Left renal pelvis (tissue), 4 donors: ENCODE measurements around the gene ALG1. TPM values are rescaled to one million over a fixed set of nuclear protein-coding genes. Genes with fewer than 3 reads are reported as not detected.
"Not testable (repeated sequence)": the region's sequence is repeated elsewhere in the genome, so short reads cannot be mapped to it uniquely, and the experiment has no call there.

Experiments
- DNase-seq, 4 donors: peaks; one replicate each; pipeline ENCODE4 v3.0.0-alpha.2; 2013; ENCODE audit warnings: low read depth in 4 of 4, low spot score in 3 of 4
- polyA plus RNA-seq, 4 donors: library from polyadenylated mRNA; unstranded; fragments of 120-200 nt; gene quantifications; one replicate each; pipeline ENCODE4 v1.2.1, GENCODE V29; 2013; ENCODE audit not compliant: insufficient read length in 4 of 4

The ALG1 gene
- polyA plus RNA-seq, 4 donors, result 15.4 to 25.0 (median 22.5) TPM

DNA sequence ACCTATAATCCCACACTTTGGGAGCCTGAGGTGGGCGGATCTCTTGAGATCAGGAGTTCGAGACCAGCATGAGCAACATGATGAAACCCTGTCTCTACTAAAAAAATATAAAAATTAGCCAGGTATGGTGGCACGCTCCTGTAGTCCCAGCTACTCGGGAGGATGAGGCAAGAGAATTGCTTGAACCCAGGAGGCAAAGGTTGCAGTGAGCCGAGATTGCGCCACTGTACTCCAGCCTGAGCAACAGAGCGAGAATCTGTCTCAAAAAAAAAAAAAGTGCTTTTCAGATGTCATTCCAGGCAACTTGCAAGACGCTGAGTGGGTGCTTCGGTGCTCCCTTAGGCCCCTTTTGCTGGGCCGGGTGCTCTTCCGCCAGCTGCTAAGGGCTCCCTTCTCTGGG, 27.1 kb upstream of the ALG1 start:
- not testable (repeated sequence) for DNase-seq

- no peak for DNase-seq
Observed at GRCh38 chr16:5045499-5046115, 26.0 kb upstream of the ALG1 start.

GRCh38 chr16:5046914-5047313, 24.7 kb upstream of the ALG1 start:
- no peak for DNase-seq

GRCh38 chr16:5054876-5055865, 16.5 kb upstream of the ALG1 start:
- no peak for DNase-seq

GRCh38 chr16:5056352-5056751, 15.3 kb upstream of the ALG1 start:
- DNase-seq, result no peak

GRCh38 chr16:5058476-5058875, 13.2 kb upstream of the ALG1 start:
- no peak for DNase-seq

DNA sequence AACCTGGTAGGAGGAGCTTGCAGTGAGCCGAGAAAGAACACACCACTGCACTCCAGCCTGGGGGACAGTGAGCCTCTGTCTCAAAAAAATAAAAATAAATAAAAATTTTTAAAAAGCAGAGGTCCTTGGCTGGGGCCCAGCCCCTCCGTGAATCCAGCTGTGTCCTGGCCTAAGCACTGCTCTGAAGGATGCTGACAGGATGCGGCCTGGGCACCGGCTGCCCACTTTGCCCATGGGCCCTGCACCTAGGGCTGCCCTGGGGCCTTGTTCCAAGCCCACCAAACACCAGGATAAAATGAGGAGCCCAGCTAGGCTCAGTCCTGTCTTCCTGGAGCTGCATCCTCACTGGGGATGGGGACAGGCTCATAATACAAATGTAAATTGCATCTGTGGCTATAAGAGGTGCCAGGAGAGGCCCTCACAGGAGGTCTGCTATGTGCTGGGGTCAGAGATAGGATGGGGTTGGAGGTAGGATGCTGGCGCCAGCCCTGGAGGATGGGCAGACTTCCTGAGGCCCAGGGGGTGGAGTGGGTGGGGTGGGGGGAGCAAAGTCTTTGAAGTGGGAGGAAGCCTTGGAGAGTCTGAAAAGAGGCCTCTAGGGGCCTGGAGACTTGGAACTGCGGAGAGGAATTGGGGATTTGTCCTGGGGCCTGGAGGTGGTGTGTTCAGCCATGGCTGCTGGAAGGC, 12.1 kb upstream of the ALG1 start:
- no peak for DNase-seq

DNA sequence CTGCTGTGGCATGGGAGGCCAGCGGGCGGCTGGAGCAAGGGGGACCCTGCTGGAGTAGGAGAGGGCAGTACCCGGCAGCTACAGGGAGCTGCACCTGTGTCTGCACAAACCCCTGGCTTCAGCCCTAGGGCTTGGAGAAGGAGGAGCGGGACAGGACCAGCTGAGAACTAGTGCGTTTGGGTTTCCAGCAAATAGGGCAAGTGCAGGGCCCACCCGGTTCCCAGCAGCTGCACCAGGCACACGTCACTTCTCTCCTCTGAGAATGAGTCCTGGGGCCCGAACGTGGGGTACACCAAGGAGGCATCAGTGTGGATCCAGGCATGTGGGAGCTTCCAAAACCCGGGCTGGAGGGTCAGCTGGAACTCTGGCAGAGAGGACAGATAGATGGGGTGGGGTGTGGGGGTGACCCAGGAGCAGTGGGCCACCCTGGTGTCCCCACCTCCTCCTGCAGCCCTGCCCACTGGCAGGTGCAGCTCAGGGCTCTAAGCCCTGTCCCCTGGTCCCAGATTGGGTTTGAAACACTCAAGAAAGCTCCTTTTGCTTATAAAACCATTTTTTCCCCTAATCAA, 11.5 kb upstream of the ALG1 start:
- DNase-seq, result no peak

DNA sequence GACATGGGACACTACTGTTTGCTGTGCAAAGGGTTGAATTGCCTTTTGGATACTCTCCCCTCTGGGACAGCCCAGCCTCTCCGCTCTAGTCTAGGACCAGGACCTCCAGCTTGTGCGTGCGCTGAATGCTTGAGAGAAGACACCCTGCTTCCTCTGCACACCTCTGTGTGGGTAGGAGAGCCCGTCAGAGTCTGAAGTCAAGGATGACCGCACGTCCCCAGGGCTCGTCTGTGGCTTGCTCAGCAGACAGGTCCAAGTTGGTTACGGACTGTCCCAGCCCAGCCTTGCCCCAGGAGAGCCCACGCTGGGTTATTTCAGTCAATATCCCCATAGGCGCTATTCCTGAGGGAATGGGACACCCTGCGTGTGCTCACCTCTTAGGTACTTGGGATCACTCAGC, 9.6 kb upstream of the ALG1 start:
- no peak for DNase-seq

DNA sequence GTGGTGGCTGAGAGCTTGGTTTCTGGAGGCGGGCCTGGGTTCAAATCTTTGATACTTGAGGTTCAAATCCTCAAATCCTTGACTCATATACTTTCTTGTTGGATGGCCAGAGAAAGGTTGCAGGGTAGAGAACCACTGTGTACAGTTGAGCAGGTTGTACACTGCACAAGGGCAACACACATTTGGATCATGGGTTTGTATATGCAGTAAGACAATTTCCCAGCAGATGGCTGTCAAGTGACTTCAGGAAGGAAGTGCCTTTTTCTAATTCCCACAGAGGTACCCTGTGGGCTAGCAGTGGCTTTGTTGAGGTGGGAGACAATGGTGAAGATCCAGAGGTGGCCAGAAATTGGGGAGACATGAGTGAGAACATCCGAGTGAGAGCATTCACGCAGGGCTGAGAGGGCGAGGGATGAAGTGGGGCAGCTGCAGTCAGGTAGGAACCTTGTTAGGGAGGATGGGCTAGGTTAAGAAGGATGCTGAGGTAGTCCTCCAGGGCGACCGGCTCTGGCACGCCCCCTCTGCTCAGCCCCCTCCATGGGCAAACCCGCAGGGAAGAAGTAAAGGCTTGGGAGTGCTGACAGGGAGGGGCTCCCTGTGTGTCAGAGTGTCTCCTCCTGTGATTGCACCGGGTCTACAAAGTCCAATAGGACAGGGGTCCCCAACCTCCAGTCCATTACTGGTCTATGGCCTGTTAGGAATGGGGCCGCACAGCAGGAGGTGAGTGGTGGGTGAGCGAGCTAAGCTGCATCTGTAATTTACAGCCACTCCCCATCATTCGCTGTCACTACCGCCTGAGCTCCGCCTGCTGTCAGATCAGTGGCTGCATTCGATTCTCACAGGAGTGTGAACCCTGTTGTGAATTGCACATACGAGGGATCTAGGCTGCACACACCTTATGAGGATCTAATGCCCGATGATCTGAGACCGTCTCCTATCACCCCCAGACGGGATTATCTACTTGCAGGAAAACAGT, 8.6 kb upstream of the ALG1 start:
- DNase-seq, result no peak

DNA sequence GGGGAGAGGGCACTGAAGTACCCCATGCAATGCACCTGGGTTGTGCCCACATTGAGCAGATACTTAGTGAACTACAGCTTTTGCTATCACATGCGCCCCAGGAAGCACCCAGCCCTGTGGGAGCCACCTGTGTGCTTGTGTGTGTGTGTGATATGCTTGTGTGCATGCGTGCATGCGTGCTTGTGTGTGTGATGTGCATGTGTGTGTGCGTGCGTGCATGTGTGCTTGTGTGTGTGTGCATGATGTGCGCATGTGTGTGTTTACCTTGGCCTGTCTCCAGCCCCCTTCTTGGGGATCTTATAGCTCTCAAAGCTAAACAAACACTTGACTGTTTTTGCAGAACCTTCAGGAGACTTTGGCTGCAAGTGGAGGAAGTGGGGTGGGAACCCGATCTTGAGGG, 6.7 kb upstream of the ALG1 start:
- DNase-seq, result no peak

- DNase-seq, result no peak
Observed at GRCh38 chr16:5065326-5065725, 6.3 kb upstream of the ALG1 start.

DNA sequence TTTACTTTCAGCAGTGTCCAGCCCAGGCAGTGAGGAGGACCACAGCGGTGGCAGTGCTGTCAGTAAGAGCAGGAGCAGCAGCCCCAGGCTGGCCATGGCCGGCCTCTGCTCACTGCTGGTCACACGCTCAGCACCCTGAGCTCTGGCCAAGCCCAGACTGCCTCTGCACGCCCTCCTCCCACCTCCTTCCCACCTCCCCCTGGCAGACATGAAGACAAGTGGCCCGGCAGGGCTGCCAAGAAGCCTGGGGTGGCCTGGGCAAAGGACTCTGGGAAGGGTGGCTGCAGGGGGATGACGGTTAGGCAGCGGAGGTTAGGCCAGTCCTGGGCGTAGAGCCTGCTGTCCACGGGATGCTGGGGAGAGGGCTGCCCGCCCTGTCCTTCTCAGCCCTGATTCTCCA, 5.8 kb upstream of the ALG1 start, which contains the start of gene C16orf89:
C16orf89 (minus strand) TSS at position 144 of the 400 bp plus-strand sequence; CDS start at position 96, 48 bp downstream.
- no peak for DNase-seq

DNA sequence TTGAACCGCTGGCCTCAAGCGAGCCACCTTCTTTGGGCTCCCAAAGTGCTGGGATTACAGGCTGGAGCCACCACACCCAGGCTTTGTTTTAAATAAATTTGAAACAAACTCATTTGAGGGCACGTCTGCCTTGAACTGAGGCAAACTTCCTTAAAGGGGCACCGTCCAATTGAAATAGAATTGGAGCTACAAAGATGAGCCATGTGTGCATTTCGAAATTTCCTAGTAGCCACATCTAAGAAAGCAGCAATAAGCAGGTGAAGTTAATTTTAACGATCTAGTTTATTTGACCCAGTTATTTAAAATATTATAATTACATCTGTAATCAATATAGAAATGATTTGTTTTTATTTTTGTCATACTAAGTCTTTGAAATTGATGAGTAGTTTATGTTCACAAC, 5.1 kb upstream of the ALG1 start:
- no peak for DNase-seq

DNA sequence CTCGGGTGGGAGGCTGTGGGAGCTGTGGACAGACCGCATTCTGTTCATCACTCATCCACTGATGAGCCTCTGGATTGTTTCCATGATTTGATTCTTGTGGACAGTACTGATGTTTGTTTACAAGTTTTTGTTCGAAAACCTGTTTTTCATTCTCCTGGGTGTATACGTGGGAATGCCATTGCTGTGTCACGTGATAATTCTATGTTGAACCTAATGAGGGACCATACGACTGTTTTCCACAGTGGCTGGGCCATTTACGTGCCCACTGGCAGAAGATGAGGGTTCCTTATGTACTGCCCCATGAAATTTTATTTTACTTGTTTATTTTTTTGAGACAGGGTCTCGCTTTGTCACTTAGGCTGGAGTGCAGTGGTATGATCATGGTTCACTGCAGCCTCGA, 2.6 kb upstream of the ALG1 start:
- no peak for DNase-seq

DNA sequence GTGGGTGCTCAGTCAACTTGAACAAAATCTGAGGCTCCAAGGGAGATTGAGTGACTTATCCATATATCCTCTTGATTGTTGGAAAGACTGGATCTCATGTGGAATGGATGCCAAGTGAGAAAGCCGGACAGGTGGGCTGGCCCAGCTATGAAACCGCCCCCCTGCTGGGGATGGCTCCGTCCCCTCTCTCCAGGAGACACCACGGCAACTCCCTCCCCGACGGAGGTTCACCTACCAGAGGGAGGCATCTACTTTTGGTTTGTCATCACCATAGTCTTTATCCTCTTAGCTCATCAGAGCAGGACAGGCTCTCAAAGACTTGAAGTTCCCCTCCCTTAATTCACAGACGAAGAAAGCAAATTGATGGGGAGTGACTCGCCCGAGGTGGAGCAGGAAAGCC, 1.8 kb upstream of the ALG1 start:
- no peak for DNase-seq

- no peak for DNase-seq
Observed at GRCh38 chr16:5070431-5071186, 1.0 kb upstream of the ALG1 start.

DNA sequence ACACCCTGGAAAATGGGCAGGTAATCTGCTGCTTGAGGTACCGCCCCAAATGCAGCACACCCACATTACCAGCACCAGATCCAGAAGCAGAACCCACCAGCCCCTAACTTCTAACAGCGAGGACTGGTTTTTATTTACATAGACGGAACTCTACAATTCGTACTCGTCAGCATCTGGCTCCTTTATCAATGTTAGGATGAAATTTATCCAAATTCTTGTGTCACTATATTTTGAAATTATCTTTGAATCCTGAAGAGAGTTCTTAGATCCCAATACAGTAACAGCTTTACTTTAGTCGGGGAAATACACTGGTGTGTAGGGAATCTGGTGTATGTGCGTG, 332 bp upstream of the ALG1 start:
- no peak for DNase-seq
